ENCODE data around the gene TULP1. TPM values are rescaled to one million over a fixed set of nuclear protein-coding genes. Genes with fewer than 3 reads are reported as not detected.

TULP1 gene
- total and polyA plus RNA-seq, 2 donors from 2014 or later = not detected

DNA sequence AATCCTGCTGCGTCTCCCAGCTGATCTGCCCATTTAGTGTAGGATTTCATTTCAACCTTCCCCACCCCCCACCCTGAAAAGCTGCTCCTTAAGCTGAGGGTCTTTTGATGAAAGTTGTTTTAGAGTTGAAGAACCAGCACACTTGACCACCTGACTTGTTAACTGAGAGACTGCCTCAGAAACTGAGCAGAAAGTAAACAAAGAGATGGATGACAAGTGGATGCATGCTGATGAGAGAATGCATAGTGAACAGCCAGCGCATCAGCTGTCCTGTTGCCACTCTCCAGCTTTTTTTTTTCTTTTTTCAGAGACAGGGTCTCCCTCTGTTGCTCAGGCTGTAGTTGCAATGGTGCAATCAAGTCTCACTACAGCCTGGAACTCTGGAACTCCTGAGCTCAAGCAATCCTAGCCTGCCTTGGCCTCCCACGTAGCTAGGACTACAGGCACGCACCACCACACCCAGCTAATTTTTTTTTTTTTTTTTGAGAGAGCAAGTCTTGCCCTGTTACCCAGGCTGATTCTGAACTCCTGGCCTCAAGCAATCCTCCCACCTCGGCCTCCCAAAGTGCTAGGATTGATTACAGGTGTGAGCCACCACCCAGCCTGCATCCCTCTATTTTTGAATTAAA, 35.0 kb downstream of the TULP1 start:
- Histone ChIP-seq H3K36me3 (ENCODE audit: control insufficient read depth in 2 of 3, insufficient read depth in 3 of 3, low read length in 3 of 3) (peaks cover 0 to 4% (median 0%) of the 10 kb centered on the region in 3 donors), H3K9me3 (ENCODE audit: control insufficient read depth in 2 of 3, insufficient read depth in 1 of 3, low read length in 3 of 3) (no peaks in the 10 kb centered on the region), H3K27me3 (ENCODE audit: control insufficient read depth, insufficient read depth, low read length) (no peaks in the 10 kb centered on the region), H3K27ac (ENCODE audit: low read depth in 2 of 2, low read length in 2 of 2) (no peak overlapping the region), H3K9ac (ENCODE audit: low read length in 3 of 3) (no peak overlapping the region), H3K4me1 (ENCODE audit: control insufficient read depth in 2 of 3, insufficient read depth in 2 of 3, low read depth in 1 of 3, low read length in 3 of 3) (no peaks in the 10 kb centered on the region), H3K4me3 (ENCODE audit: low read length in 3 of 3) (no peak overlapping the region)
- DNase-seq (no peak), FAIRE-seq (no peak)
- TF ChIP-seq CTCF (IDR thresholded peaks at IDR 0.05; ENCODE audit: borderline replicate concordance, extremely low read depth, insufficient read depth) = no peak
- intact Hi-C loops (cut with DNase I) = no loop called here

GRCh38 chr6:35477028-35477427, 35.7 kb downstream of the TULP1 start:
- Histone ChIP-seq H3K27me3 (ENCODE audit: control insufficient read depth, insufficient read depth, low read length) (no peaks in the 10 kb centered on the region), H3K27ac (ENCODE audit: low read depth in 2 of 2, low read length in 2 of 2) (no peak overlapping the region), H3K36me3 (ENCODE audit: control insufficient read depth in 2 of 3, insufficient read depth in 3 of 3, low read length in 3 of 3) (peaks cover 0 to 4% (median 0%) of the 10 kb centered on the region in 3 donors), H3K9me3 (ENCODE audit: control insufficient read depth in 2 of 3, insufficient read depth in 1 of 3, low read length in 3 of 3) (no peaks in the 10 kb centered on the region), H3K4me1 (ENCODE audit: control insufficient read depth in 2 of 3, insufficient read depth in 2 of 3, low read depth in 1 of 3, low read length in 3 of 3) (peaks cover 0 to 2% (median 0%) of the 10 kb centered on the region in 3 donors), H3K4me3 (ENCODE audit: low read length in 3 of 3) (no peak overlapping the region), H3K9ac (ENCODE audit: low read length in 3 of 3) (no peak overlapping the region)
- no peak for FAIRE-seq
- DNase-seq = peak in 1 of 5 donors; percentile 47
- no peak for TF ChIP-seq CTCF (IDR thresholded peaks at IDR 0.05; ENCODE audit: borderline replicate concordance, extremely low read depth, insufficient read depth)
- intact Hi-C loops (cut with DNase I) = no loop called here

GRCh38 chr6:35476004-35476403, 36.7 kb downstream of the TULP1 start:
- TF ChIP-seq CTCF (IDR thresholded peaks at IDR 0.05; ENCODE audit: borderline replicate concordance, extremely low read depth, insufficient read depth) = no peak
- Histone ChIP-seq H3K27me3 (ENCODE audit: control insufficient read depth, insufficient read depth, low read length) (no peaks in the 10 kb centered on the region), H3K4me1 (ENCODE audit: control insufficient read depth in 2 of 3, insufficient read depth in 2 of 3, low read depth in 1 of 3, low read length in 3 of 3) (peaks cover 0 to 2% (median 0%) of the 10 kb centered on the region in 3 donors), H3K27ac (ENCODE audit: low read depth in 2 of 2, low read length in 2 of 2) (no peak overlapping the region), H3K36me3 (ENCODE audit: control insufficient read depth in 2 of 3, insufficient read depth in 3 of 3, low read length in 3 of 3) (peaks cover 0 to 4% (median 4%) of the 10 kb centered on the region in 3 donors), H3K9me3 (ENCODE audit: control insufficient read depth in 2 of 3, insufficient read depth in 1 of 3, low read length in 3 of 3) (no peaks in the 10 kb centered on the region), H3K4me3 (ENCODE audit: low read length in 3 of 3) (no peak overlapping the region), H3K9ac (ENCODE audit: low read length in 3 of 3) (no peak overlapping the region)
- intact Hi-C loops (cut with DNase I) = no loop called here
- FAIRE-seq (no peak), DNase-seq (peak in 1 of 5 donors; percentile 73)
